Fibroblast of upper back skin (primary cell): ENCODE data around the gene BTBD6.
"Not testable (repeated sequence)": the region's sequence is repeated elsewhere in the genome, so short reads cannot be mapped to it uniquely, and the experiment has no call there.

Experiments
- DNase-seq: peaks from one replicate; pipeline ENCODE4 v3.0.0-alpha.2; 2013

Gene BTBD6

DNA sequence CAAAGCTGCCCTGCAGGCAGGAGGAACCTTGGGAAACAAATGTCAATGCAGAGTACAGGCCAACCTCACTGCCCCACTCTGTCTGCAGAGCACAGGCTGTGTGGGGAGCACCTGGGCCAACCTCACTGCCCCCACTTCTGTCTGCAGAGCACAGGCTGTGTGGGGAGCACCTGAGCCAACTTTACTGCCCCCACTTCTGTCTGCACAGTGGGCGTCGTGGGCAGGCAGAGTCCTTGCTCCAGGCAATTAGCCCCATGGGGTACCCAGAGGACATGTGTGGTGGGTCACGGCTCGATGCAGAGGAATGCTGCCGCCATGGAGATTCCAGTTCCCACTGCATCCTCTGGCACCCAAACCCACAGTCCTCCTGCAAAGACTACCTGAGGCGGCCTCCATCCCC lies 26.3 kb downstream of the BTBD6 start:
- DNase-seq = no peak

DNA sequence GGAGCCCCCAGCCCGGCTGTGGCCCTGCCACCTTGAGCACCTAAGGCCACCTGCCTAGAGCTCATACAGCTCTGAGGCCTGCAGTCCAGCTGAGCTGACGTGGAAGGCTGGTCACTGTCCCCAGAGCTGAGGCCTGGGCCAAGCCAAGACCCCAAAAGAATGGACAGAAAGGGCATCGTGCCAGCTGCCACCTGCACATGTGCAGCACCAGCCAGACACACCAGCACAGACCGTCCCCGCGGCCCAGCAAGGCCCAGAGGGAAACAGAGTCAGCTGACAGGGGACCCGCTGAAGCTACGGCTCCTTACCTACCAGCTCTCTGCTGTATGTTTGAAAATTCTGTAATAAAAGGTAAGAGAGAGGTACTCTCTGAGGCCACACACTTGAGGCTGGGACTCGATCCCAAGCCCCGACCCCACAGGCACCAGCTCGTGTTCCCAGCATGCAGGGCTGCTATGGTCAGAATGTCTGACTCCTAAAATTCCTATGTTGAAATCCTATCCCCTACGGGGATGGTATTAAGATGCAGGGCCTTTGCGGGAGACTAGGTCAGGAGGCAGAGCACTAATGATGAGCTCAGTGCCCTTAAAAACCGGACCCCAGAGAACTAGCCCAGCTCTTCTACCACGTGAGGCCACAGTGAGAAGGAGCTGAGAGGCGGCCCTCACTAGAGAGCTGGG lies 27.1 kb downstream of the BTBD6 start:
- DNase-seq = peak; percentile 78

DNA sequence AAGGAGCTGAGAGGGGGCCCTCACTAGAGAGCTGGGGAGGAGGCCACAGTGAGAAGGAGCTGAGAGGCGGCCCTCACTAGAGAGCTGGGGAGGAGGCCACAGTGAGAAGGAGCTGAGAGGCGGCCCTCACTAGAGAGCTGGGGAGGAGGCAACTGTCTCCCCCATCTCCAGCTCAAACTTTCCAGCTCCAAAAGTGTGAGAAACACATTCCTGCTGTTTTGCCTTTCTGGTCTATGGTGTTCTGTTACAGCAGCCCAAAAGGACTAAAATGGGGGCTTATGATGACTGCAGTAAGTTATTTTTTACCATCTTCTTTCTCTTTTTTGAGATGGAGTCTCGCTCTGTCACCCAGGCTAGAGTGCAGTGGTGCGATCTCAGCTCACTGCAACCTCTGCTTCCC lies 29.1 kb downstream of the BTBD6 start:
- not testable (repeated sequence) for DNase-seq

DNA sequence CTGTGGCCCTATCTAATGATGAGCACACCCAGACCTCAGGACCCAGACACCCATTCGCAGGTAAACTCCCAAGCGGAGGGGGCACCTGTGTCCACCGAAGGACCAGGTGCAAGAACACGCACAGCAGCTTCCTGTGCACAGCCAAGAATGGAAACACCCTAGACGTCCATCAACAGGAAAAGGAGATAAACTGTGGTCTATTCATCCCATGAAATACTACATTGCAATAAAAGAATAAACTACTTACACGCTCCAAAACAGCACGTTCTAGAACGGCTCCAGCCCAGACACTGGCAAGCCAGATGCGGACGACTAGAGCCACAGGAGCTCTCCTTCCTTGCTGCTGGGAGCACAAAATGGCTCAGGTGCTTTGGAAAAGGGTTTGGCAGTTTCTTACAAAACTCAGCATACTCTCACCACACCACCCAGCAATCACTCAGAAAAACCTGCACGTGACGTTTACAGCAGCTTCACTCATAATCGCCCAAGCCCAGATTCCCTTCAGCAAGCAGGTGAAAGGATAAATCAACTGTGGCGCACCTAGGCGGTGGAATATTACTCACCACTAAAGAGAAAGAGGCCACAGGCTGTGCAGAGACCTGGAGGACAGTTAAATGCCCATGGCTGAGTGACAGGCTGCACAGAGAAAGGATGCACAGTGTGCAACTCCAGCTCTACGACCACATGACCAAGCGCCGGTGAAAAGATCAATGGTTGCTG lies 31.5 kb downstream of the BTBD6 start:
- no peak for DNase-seq

DNA sequence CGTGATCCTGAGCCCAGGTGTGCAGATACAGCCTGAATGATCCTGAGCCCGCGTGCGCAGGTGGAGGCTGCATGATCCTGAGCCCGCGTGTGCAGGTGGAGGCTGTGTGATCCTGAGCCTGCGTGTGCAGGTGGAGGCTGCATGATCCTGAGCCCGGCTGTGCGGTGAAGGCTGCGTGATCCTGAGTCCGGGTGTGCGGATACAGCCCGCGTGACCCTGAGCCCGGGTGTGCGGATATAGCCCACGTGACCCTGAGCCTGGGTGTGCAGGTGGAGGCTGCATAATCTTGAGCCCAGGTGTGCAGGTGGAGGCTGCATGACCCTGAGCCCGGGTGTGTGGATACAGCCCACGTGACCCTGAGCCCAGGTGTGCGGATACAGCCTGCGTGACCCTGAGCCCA lies 32.2 kb downstream of the BTBD6 start:
- no peak for DNase-seq

DNA sequence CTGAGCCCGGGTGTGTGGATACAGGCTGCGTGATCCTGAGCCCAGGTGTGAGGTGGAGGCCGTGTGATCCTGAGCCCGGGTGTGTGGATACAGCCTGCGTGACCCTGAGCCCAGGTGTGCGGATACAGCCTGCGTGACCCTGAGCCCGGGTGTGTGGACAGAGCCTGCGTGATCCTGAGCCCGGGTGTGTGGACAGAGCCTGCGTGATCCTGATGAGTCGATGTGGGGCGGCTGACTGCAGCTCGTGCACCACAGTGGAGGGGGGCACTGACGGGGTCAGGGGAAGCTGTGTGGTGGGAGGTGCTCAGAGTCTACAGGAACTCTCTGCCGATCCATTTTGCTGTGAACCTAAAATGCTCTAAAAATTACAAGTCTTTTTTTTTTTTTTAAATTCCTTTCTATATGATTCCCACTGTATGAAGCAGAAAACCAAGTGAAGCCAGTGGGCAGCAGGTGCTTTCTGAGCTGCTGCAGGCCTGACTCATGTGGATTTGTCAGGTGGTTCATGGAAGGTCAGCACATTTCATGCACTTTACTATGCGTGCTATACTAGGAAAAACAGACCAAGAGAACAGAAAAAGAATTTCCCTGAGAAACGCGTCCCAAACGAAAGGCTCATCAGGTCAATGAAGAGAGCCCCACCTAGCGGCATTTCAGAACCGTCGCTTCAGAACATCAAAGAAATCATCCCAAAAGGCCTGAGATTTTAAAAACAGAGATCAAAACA lies 33.2 kb downstream of the BTBD6 start:
- DNase-seq = peak; percentile 67

DNA sequence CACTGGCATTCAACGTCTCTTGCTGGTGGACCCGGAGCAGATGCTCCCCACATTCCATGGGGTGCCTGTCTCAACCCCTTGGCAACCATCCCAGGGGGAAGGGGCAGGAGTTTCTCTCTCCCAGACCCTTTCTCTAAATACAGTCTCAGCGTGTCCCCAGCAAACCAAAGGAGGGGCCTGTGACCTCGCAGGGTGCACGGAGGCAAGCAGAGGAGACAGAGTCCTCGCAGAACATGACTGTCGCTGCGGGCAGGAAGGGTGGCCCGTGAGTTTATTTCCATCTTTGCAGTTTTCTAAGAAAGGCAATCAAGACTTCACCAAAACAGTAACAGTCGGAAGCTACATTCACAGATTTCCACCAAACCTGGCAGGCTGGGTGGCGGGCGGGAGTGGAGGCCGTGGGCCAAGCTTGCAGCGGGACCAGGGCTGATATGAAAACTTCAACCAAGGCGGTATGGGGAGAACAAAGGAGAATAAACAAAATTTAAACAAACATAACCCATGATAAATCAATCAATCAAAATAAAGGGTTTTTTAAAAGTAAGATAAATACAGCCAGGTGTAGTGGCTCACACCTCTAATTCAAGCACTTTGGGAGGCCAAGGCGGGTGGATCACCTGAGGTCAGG lies 33.9 kb downstream of the BTBD6 start:
- DNase-seq = no peak

DNA sequence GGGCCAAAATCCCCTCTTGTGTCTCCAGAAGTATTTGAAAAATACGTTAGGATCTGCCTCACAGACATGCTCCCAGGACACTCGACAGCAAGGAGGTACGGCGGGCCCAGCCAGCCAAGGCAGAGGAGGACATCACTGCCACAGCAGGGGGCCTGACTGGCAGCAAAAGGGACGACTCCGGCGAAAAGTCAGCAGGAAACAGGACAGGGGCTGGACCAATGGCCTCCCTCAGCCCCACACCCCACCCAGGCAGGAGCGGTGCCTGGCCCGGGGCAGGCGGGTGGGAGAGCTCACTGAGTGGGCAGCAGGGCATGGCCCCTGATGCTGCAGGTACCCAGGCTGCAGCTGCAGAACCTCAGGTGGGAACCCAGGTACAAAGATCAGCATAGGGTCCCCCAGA lies 34.7 kb downstream of the BTBD6 start:
- no peak for DNase-seq

DNA sequence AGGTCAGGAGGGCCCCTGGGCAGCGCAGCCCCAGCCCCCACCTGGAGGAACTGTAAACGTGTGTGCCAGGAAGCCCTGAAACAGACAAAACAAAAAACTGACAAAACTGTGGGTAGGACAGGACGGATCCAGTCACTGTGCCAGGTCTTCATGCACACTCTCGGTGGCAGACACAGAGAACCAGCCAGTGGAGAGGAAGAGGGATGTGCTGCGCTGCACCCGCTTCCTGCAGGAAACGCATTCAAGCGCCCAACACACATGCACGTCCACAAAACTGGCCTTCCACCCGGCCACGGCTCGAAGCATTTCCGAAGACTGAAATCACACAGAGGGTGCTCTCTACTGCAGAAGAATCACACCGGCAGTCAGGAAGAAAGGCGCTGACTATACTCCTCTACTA lies 35.6 kb downstream of the BTBD6 start:
- DNase-seq = no peak

DNA sequence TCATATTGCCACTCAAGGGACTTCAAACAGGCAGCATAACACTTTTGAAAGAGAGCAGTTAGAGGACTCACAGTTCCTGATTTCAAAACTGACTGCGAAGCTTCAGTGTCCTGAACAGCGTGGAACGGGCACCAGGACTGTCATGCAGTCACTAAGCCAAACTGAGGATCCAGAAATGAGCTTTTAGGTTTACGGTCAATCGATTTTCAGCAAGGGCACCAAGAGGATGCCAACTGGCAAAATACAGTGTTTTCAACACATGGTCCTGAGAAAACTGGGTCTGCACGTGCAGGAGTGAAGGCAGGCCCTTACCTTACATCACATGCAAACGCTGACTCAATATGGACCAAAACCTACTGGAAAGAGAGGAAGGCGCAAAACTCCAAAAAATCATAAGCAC lies 36.8 kb downstream of the BTBD6 start:
- DNase-seq = no peak

DNA sequence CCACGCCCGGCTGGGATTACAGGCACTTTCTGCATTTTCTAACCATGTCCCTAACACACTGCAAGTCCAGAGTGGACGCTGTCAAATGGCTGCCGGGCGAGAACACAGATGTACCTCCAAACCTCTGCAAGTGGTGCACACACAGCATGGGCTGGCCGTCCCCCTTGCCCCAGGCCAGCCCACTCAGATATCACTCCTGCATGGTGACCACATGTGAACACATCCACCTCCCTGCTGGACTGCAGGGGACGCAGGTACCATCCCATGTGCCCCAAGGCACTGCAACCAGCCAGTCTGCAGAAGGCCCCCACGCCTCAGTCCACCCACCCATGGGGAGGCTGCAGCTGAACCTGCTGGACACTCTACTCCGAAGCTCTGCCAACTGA lies 38.4 kb downstream of the BTBD6 start:
- DNase-seq = no peak

DNA sequence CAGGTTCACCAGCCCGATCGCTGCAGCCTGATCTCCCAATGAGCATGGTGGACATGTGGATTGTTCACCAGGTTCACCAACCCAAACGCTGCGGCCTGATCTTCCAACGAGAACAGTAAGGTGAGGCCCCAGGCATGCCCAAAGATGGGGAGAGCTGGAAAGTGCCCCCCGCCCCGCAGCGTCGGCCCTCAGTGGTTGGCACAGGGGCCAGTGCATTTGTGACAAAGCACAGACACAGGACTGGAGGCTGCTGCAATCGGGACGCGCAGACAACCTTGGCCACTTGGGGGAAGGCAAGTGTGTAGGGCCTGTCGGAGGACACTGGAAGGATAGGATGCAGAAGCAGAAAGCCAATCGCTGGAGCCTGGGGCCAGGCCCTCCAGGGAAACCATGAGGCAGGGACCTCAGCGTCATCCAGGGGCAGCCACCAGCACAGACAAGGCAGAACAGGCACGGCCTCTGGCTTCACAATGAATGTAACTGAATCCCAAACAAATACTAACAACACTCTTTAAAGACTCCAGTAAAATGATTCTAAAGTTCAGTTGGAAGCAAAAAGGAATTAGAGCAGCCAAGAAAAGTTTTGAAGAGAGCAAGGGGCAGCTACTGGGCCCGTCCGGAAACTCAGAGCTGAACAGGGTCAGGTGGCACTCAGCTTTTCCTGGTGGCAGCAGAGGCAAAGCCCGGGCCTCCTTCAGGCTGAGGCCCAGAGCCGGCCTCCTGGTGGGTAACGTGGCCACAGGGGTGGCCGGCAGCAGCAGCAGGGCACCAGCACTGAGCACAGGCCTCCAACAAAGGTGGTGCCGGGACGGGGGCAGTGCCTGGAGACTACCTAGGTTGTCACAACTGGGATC lies 39.1 kb downstream of the BTBD6 start:
- no peak for DNase-seq

DNA sequence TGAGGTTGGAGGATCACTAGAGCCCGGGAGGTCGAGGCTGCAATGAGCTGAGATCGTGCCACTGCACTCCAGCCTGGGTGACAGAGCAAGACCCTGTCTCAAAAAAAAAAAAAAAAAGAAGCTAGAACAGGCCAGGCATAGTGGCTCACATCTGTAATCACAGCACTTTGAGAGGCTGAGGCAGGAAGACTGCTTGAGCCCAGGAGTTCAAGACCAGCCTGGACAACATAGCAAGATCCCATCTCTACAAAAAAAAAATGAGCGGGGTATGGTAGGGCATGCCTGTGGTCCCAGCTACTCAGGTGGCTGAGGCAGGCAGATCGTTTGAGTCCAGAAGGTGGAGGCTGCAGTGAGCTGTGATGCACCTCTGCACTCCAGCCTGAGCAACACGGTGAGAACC lies 40.6 kb downstream of the BTBD6 start:
- DNase-seq = not testable (repeated sequence)

DNA sequence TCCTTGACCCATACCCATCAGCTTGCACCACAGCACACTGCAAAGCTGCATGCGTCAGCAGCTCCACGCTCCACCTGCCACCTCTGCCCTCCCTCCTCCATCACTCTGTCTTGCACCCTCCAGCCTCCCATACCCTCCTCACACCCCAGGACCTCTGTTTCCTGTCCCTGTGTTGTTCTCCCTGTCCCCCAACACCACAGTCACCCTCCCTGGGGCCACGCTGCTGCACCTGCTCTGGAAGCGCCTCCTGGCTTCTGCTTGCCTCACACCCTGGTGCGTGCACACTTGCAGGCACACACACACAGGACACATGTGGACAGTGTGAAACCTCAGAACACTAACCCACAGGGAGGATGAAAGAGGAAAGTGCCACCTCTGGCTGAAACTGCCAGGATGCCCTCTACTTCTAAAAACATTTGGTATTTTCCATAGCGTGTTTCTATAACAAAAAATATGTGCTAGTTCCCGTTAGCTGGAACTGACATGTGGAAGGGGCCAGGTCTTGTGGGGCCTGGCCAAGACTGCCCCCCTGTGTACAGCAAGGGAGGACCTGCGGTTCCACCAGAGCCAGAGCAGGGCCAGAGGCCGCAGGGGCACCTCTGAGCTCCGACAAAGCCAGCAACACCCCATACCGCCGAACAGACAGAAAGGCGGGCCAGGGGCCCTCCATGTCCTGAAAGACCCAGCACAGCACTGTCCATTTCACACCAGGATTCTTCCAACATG lies 42.5 kb downstream of the BTBD6 start:
- no peak for DNase-seq

DNA sequence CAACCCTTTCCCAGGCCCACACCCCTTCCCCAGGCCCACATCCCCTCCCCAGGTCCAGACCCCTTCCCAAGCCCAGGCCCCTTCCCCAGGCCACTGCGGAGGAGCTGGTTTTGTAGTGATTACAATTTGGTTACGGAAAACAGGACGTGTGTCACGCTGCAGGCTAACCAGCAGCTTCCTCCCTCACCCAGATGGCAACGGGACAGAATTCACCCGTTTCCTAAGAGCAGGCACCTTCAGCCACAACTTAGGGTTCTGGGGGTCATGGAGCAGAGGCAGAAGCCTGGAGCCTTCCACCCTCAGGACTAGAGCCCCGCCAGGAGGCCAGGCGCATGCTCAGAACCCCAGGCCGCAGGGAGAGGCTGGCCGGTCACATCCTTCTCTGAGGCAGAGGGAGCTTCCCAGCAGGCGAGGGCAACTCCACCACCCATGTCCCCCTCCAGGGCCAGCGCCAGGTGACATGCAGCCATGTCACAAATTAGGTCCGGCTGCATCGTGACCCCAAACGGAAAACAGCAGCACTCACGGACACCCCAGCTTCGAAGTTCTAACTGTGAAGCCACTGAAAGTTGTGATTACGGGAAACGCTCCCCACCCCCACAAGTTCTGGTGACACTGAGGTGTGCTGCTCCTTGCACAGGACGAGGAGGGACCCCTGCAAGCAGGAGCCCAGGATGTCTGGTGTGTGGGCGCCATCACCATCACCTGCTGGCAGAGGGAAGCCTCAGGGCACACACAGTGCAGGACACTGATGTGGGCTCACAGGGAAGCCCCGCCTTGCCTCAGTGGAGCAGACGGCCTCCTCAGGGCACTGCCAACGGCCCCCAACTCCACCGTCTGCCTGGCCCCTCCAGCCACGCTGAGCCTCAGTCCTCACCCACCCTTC lies 44.7 kb downstream of the BTBD6 start:
- DNase-seq = no peak

DNA sequence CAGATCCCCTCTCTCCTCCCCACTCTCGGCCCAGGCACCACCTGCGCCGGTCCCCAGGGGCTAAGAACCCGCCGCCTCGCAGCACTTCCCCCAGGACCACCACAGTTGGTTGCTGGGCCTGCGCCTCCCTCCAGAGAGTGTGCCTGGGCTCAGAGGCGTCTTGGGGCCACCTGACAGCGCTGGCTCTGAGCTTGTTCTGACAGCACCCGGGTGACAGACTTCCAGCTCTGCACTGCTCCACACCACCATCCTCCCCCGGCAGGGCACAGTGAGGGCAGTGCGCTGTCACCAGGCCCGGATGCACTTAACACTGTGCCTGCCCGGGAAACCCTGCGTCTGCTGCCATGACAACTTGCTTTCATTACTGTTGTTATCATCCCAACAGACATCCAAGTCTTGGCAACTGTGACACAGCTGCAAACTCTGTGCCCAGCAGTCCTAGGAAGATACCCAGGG lies 45.8 kb downstream of the BTBD6 start:
- no peak for DNase-seq

DNA sequence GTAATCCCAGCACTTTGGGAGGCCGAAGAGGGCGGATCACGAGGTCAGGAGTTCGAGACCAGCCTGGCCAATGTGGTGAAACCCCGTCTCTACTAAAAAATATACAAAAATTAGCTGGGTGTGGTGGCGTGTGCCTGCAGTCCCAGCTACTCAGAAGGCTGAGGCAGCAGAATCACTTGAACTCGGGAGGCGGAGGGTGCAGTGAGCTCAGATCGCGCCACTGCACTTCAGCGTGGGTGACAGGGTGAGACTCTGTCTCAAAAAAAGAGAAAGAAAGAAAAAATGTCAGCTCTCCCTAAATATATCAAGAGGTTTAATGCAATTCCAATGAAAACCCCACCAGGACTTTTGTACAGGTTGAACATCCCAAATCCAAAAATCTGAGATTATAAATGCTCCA lies 49.0 kb downstream of the BTBD6 start:
- DNase-seq = not testable (repeated sequence)

DNA sequence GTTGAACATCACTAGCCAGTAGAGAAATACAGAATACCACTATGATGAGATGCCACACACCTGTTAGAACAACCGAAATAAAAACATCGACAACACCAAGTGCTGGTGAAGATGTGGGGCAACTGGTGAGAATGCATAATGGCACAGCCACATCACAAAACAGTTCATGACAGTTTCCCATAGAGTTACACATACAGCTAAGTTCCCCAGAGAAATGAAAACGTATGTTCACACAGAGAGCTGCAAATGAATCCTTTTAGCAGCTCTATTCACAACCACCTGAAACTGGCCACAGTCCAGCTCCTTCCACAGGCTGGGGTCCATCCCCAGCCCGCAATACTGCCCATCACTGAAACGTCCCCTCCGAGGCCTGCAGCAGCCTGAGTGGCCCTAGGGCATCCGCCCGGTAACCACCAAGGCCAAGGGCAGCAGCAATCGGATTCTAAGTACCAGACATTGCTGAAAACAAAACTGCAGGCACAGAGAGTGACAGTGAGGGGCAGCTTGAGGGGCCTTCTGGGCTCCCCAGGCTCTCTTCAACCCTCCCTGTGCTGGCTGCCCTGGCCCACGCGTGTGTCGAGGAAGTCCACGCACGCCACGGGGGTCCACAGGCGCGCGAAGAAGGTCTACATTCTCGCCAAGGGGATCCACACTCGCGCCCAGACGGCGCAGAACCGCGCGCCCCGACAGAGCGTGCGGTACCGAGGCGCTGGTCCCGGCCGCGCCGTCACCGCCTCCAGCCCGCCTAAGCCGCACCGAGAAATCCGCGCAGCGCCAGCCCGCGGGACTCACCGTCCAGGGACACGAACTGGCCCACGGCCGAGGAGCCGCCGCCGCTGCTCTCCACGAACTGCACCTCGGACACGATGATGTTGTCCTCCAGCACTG lies 51.6 kb downstream of the BTBD6 start:
- no peak for DNase-seq
